ENCODE results near the gene SNX19. TPM values are rescaled to one million over a fixed set of nuclear protein-coding genes. Genes with fewer than 3 reads are reported as not detected.

Gene SNX19
- total and polyA plus RNA-seq, 2 experiments from 2014 or later, result 5.2 to 30.0 TPM

- no peak overlapping the region for H3K4me3 Mint-ChIP-seq
- Histone ChIP-seq H4K20me1 (replicated peaks; ENCODE audit: insufficient read depth) (no peaks in the 10 kb centered on the region), H2AFZ (no peak overlapping the region), H3K4me1 (ENCODE audit: insufficient read depth) (no peaks in the 10 kb centered on the region), H3K79me2 (replicated peaks; ENCODE audit: insufficient read depth) (no peaks in the 10 kb centered on the region), H3K27ac (ENCODE audit: low read depth) (no peak overlapping the region), H3K9me2 (ENCODE audit: insufficient read depth) (no peaks in the 10 kb centered on the region; the same call in 1 of the 2 replicates), H3F3A (replicated peaks; ENCODE audit: low read depth) (no peaks in the 10 kb centered on the region), H3K27me3 (ENCODE audit: insufficient read depth) (no peaks in the 10 kb centered on the region), H3K4me3 (no peak overlapping the region), H3K4me2 (no peak overlapping the region), H3K36me3 (ENCODE audit: insufficient read depth) (no peaks in the 10 kb centered on the region)
- no peaks in the 10 kb centered on the region for H3K36me3 Mint-ChIP-seq (ENCODE audit: low read depth)
- peaks cover 6% of the 10 kb centered on the region for H3K27me3 Mint-ChIP-seq (ENCODE audit: insufficient read depth, low read depth, poor library complexity)
- no peak for TF ChIP-seq CTCF (conservative IDR thresholded peaks at IDR 0.05; ENCODE audit: low read depth in 2 of 2)
- H3K4me1 Mint-ChIP-seq, result no peaks in the 10 kb centered on the region
- no peak for ATAC-seq
- H3K9me3 Mint-ChIP-seq, result peaks cover 7% of the 10 kb centered on the region; the same call in 2 of the 3 replicates
- no peak overlapping the region for H3K27ac Mint-ChIP-seq
- no peak for DNase-seq (ENCODE audit: low spot score)
Measured at GRCh38 chr11:130854483-130854882, 61.8 kb downstream of the SNX19 start.

- Histone ChIP-seq H3K27ac (ENCODE audit: low read depth) (no peak overlapping the region), H4K20me1 (replicated peaks; ENCODE audit: insufficient read depth) (no peaks in the 10 kb centered on the region), H3K27me3 (ENCODE audit: insufficient read depth) (no peaks in the 10 kb centered on the region), H3K4me3 (no peak overlapping the region), H3K79me2 (replicated peaks; ENCODE audit: insufficient read depth) (no peaks in the 10 kb centered on the region), H2AFZ (no peak overlapping the region), H3K4me2 (no peak overlapping the region), H3K9me2 (ENCODE audit: insufficient read depth) (0 out of 2 replicates have a peak, but pooled peaks cover 7% of the 10 kb centered on the region), H3K36me3 (ENCODE audit: insufficient read depth) (no peaks in the 10 kb centered on the region), H3K4me1 (ENCODE audit: insufficient read depth) (no peaks in the 10 kb centered on the region), H3F3A (replicated peaks; ENCODE audit: low read depth) (no peaks in the 10 kb centered on the region)
- DNase-seq (ENCODE audit: low spot score), result no peak
- Mint-ChIP-seq H3K4me1 (no peaks in the 10 kb centered on the region), H3K27me3 (ENCODE audit: insufficient read depth, low read depth, poor library complexity) (peaks cover 4% of the 10 kb centered on the region), H3K9me3 (peaks cover 7% of the 10 kb centered on the region; the same call in 2 of the 3 replicates), H3K27ac (no peak overlapping the region), H3K4me3 (no peak overlapping the region), H3K36me3 (ENCODE audit: low read depth) (no peaks in the 10 kb centered on the region)
- ATAC-seq, result no peak
- TF ChIP-seq ZNF114 (CRISPR knock-in tag; IDR thresholded peaks at IDR 0.05) (no peak), ZNF462 (CRISPR knock-in tag; IDR thresholded peaks at IDR 0.05) (no peak), CREB1 (CRISPR knock-in tag; IDR thresholded peaks at IDR 0.05; ENCODE audit: low read depth) (no peak), JUNB (IDR thresholded peaks at IDR 0.05; ENCODE audit: unreplicated experiment) (no peak), CTCF (conservative IDR thresholded peaks at IDR 0.05; ENCODE audit: low read depth in 2 of 2) (no peak), STAT1 (IDR thresholded peaks at IDR 0.05; ENCODE audit: unreplicated experiment) (no peak), REST (IDR thresholded peaks at IDR 0.05; ENCODE audit: unreplicated experiment) (no peak)
Measured at GRCh38 chr11:130852589-130852988, 63.7 kb downstream of the SNX19 start.

Data from GM23338 (cell line).